H7 (cell line): ENCODE measurements around the gene ASIC4. TPM values are rescaled to one million over a fixed set of nuclear protein-coding genes. Genes with fewer than 3 reads are reported as not detected.
A peak's percentile ranks its signal among the peaks of the same experiment; 100 is the strongest.

Experiments used
- DNase-seq: peaks from one replicate; pipeline ENCODE4 v3.0.0; 2012
- H3K27me3 ChIP-seq: 2 replicates; pipeline ENCODE4 v1.6.0; 2011; ENCODE audit warnings: mild to moderate bottlenecking, low read length; ENCODE audit not compliant: control insufficient read depth, insufficient read depth
- H3K36me3 ChIP-seq: replicated peaks from 2 replicates; pipeline ENCODE4 v1.5.1; 2011; ENCODE audit warnings: low read length; ENCODE audit not compliant: control insufficient read depth, insufficient read depth
- H3K4me3 ChIP-seq: 2 replicates; pipeline ENCODE4 v1.5.1; 2011; ENCODE audit warnings: low read depth, mild to moderate bottlenecking, control low read depth, low read length, moderate library complexity; ENCODE audit not compliant: insufficient read depth
- total RNA-seq: library from RNA; depleted of rRNA; stranded (reverse); fragments of >200 nt; shearing (Covaris generic); gene quantifications from 2 replicates; pipeline ENCODE4 v1.2.3, GENCODE V29; 2014

Gene ASIC4
- total RNA-seq, 1 experiment from 2014 or later = 0.07 TPM

DNA sequence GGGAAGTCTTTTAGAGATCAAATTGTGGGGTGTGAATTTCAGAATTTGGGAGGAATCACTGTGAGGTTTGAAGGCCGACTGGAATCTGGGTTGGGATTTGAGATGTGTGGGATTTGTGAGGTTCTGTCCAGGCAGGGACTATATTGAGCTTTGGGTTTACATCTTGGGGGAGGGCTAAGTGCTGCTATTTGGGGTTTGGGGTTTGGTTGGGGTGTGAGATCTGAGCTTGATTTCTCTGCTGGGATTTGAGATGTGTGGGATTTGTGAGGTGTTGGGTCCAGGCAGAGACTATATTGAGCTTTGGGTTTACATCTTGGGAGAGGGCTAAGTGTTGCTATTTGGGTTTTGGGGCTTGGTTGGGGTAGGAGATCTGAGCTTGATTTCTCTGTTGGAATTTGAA is 14.7 kb upstream of the ASIC4 start:
- H3K4me3 ChIP-seq = no peak overlapping the region
- DNase-seq = no peak

DNA sequence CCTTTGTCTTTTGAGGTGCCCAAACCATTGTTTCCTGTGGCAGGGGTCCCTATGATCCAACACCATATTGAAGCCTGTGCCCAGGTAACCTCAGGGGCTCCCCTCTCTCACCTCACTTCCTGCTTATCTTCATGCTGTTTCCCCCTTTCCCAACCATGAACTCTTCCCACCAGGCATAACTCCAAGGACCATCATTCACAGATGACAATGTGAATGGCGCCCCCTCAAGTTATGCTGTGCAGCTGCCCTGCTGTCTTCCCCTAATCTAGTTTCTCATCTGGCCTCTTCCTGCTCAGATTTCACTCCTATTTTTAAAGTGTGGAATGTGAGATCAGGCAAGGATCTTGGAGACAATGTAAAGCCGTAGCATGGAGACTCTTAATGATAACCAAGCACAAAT is 14.1 kb upstream of the ASIC4 start:
- DNase-seq = peak; percentile 69
- no peak overlapping the region for H3K4me3 ChIP-seq
- peaks cover 24% of the 10 kb centered on the region for H3K27me3 ChIP-seq
- peaks cover 11% of the 10 kb centered on the region for H3K36me3 ChIP-seq

More for the DNA sequence above, 14.7 kb upstream of the ASIC4 start:
- peaks cover 26% of the 10 kb centered on the region for H3K27me3 ChIP-seq
- peaks cover 10% of the 10 kb centered on the region for H3K36me3 ChIP-seq

GRCh38 chr2:219501849-219502248 is 12.4 kb upstream of the ASIC4 start:
- DNase-seq = no peak
- Histone ChIP-seq H3K36me3 (peaks cover 12% of the 10 kb centered on the region), H3K4me3 (no peak overlapping the region), H3K27me3 (peaks cover 10% of the 10 kb centered on the region)

DNA sequence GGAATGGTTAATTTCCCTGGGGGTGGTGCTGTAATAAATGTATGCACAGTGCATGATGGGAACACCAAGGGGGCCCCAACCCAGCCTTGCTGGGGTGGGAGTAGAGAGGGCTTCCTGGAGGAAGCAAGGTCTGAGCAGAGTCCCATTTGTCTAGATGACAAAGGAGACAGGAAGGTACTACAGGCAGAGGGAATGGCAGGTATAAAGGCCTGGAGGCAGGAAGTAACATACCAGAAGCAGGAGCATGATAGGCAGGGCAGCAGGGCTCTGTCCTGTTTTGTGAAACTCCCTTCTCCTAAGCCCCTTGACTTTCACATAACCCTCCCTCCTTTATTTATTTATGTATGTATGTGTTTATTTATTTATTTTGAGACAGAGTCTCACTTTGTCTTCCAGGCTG is 11.7 kb upstream of the ASIC4 start:
- H3K27me3 ChIP-seq = peaks cover 3% of the 10 kb centered on the region; the same call in 1 of the 2 replicates
- H3K36me3 ChIP-seq = peaks cover 12% of the 10 kb centered on the region
- H3K4me3 ChIP-seq = no peak overlapping the region
- no peak for DNase-seq

GRCh38 chr2:219505585-219505984 is 8.7 kb upstream of the ASIC4 start:
- DNase-seq = no peak
- no peak overlapping the region for H3K4me3 ChIP-seq
- no peaks in the 10 kb centered on the region; the same call in 1 of the 2 replicates for H3K27me3 ChIP-seq
- peaks cover 12% of the 10 kb centered on the region for H3K36me3 ChIP-seq

- peaks cover 12% of the 10 kb centered on the region for H3K36me3 ChIP-seq
- H3K27me3 ChIP-seq = peaks cover 4% of the 10 kb centered on the region; the same call in 1 of the 2 replicates
- DNase-seq = no peak
- H3K4me3 ChIP-seq = no peak overlapping the region
Measured at GRCh38 chr2:219506153-219506801, 8.0 kb upstream of the ASIC4 start.

DNA sequence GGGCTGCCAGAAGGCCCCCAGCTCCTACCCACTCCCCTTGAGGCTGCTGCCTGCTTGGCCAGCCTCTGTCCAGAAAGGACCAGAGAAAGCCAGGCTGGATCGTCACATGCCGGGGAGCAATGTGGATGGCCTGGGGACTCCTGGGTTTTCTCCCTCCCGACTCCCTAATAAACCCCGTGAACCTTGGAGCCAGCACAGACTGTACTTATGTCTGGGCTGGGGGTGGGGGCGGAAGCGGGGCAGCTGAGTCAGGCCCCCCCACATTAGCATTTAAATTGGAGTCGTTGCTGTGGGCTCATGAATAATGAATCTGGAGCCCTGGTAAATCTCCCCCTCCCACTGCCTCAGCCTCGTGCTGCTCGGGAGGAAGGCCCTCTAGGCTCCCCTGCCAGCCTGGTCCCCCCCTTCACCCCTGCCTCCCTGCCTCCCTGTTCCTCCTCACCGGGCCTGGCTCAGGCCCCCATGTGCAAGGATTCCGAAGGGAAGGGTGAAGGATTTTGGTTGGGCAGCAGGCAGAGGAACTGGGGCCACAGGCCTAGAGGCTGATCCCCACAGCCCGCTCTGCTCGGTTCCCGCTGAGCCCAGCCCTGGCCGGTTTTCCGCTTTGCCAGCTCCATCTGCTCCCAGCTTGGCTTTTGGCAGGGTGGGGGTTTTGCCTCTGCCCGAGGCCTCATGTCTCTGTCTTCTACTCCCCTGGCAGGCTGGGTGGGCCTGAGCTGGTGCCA is 7.3 kb upstream of the ASIC4 start:
- peak; percentile 87 for DNase-seq
- Histone ChIP-seq H3K36me3 (peaks cover 12% of the 10 kb centered on the region), H3K4me3 (no peak overlapping the region), H3K27me3 (peaks cover 8% of the 10 kb centered on the region; the same call in 1 of the 2 replicates)

DNA sequence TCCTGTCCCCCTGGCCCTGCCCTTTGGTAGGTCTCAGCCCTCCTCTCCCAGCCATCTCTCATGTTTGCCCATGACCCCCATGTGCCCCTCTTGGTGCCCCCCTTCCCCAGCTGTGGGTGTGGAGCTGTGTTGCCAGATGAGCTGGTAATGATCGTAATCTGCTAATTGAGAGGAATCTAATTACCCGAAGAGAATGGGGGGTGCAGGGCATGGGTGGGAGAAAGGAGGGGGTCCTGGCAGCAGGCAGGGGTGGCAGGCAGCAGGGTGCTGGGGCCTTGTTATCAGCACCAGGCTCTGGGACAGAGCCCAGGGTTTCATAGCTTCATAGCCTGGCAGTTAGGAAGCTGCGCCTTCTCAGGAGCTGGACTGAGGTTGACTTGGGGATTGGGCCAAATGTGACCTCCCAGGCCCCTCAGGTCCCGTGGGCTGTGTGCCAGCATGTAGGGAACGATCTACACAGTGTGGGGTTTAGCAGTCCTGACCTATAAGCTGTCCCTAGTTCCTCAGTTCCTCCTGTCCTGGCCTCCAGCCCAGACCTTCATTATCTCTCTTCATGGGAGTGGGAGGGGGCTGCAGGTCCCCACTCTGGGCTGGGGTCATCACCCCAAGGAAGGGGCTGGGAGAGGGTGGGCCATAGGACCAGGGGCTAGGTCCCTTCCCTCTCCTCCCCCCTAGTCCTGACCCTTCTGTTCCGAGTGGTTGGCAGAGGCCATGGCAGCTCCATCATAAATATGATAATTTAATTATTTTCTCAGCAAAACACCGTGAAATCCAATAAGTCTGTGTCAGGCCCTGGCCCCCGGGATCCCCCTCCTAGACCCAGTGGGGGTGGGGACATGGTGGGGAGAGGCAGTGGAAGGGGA is 6.5 kb upstream of the ASIC4 start:
- DNase-seq = no peak
- Histone ChIP-seq H3K4me3 (no peak overlapping the region), H3K36me3 (peaks cover 12% of the 10 kb centered on the region), H3K27me3 (peaks cover 17% of the 10 kb centered on the region; the same call in 1 of the 2 replicates)

DNA sequence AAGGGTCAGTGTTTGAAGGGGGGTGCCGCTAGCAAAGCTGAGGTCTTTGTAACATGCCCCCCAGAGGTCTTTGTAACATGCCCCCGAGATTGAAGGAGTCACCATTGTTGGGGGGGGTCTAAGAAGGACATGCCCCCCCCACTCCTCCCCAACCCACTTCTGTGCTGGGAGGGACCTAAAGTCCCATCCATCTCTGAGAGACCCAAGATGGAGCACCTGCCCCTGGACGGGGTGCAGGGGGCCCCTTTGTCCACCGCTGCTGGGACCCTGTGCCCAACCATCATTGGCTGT is 5.9 kb upstream of the ASIC4 start:
- DNase-seq = no peak
- H3K4me3 ChIP-seq = no peak overlapping the region
- peaks cover 11% of the 10 kb centered on the region for H3K36me3 ChIP-seq
- H3K27me3 ChIP-seq = peaks cover 23% of the 10 kb centered on the region

DNA sequence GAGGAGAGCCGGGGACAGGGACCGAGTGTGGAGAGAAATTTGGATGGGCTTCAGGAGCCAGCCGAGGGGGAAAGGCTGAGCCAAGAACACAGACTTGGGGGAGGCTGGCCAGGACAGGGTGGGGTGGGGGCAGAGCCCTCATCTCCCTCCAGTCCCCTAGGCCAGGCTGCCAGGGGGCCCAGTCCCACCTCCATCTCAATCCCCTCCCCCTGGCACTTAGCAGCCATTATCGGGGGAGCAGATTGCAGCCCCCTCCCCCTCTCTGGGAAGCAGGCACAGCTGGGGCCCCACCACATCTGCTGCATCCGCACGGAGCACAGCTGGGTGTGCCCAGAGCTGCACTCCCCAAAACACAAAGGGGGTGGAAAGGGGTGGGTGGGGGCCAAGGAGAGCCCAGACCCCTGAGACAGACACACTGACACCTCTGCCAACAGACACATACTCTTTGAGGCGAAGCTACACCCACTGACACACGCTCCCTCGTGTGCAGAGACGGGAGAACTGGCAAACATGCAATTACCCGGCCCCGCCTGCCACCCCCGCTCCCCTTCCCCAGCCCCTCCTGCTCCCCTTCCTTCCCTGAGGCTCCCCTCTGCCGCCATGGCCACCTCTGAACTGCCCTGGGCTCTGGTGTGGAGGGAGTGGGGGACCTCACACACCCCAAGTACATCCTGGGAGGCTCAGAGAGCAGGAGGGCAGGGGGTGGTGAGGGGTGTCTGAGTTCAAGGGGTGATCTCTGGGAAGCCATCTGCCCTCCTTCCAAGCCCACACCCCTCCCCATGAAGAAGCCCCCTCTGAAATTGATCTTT is 5.1 kb upstream of the ASIC4 start:
- H3K4me3 ChIP-seq = peak overlapping the region; percentile 43; the same call in 1 of the 2 replicates
- peak; percentile 79 for DNase-seq
- H3K36me3 ChIP-seq = peaks cover 6% of the 10 kb centered on the region
- H3K27me3 ChIP-seq = peaks cover 31% of the 10 kb centered on the region

GRCh38 chr2:219509780-219510511 is 4.3 kb upstream of the ASIC4 start:
- H3K36me3 ChIP-seq = peaks cover 2% of the 10 kb centered on the region
- peak; percentile 96 for DNase-seq
- peak overlapping the region; percentile 43 for H3K4me3 ChIP-seq
- H3K27me3 ChIP-seq = peaks cover 38% of the 10 kb centered on the region

GRCh38 chr2:219510512-219511135 is 3.7 kb upstream of the ASIC4 start:
- H3K27me3 ChIP-seq = peaks cover 41% of the 10 kb centered on the region
- peak; percentile 75 for DNase-seq
- peak overlapping the region; percentile 43; the same call in 1 of the 2 replicates for H3K4me3 ChIP-seq

More at GRCh38 chr2:219510512-219511135, 3.7 kb upstream of the ASIC4 start:
- peaks cover 2% of the 10 kb centered on the region for H3K36me3 ChIP-seq
